ENCODE results near the gene ACSM2A.
"Not testable (repeated sequence)": the region's sequence is repeated elsewhere in the genome, so short reads cannot be mapped to it uniquely, and the experiment has no call there.

DNA sequence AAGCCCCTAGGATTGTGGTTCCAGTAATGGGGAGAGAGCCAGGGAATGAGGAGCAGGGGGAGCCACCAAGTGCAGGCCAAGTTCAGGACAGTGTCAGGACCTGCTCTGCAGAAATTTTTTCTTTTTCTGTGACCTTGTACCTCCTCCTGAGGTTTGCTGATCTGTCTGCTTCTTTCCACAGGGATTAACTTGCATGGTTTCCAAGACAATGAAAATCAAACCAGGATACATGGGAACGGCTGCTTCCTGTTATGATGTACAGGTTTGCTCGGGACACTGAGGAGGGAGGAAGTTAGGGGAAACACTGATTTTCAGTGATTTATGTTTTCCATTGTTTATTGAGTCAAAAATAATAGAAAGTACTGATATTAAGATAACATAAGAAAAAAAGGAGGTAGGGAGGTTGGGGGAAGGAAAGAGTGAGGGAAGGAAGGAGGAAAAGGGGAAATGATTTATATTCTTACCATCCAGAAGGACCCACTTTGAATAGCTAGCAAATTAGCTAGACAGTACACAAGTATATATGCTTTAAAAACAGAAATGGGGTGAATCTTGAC lies 25.9 kb downstream of the ACSM2A start:
- TF ChIP-seq, protein P1, sequence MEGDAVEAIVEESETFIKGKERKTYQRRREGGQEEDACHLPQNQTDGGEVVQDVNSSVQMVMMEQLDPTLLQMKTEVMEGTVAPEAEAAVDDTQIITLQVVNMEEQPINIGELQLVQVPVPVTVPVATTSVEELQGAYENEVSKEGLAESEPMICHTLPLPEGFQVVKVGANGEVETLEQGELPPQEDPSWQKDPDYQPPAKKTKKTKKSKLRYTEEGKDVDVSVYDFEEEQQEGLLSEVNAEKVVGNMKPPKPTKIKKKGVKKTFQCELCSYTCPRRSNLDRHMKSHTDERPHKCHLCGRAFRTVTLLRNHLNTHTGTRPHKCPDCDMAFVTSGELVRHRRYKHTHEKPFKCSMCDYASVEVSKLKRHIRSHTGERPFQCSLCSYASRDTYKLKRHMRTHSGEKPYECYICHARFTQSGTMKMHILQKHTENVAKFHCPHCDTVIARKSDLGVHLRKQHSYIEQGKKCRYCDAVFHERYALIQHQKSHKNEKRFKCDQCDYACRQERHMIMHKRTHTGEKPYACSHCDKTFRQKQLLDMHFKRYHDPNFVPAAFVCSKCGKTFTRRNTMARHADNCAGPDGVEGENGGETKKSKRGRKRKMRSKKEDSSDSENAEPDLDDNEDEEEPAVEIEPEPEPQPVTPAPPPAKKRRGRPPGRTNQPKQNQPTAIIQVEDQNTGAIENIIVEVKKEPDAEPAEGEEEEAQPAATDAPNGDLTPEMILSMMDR (IDR thresholded peaks at IDR 0.05), result not testable (repeated sequence)
- TF ChIP-seq POLR2A (IDR thresholded peaks at IDR 0.05), result not testable (repeated sequence)
